Activated CD4-positive, alpha-beta T cell treated with anti-CD3 and anti-CD28 coated beads for 24 hours (primary cell): ENCODE measurements around the gene ARHGAP6.
"Not testable (repeated sequence)": the region's sequence is repeated elsewhere in the genome, so short reads cannot be mapped to it uniquely, and the experiment has no call there.

Source experiments
- DNase-seq, 2 donors: peaks; one replicate each; pipeline ENCODE4 v3.0.0-alpha.2; 2020; ENCODE audit warnings: low read depth in 2 of 2

The ARHGAP6 gene

GRCh38 chrX:11641349-11642065 is 24.2 kb downstream of the ARHGAP6 start:
- no peak for DNase-seq

- no peak for DNase-seq
Measured at GRCh38 chrX:11640089-11640488, 25.6 kb downstream of the ARHGAP6 start.

- DNase-seq, result no peak
Measured at GRCh38 chrX:11632732-11633131, 33.0 kb downstream of the ARHGAP6 start.

- no peak for DNase-seq
Measured at GRCh38 chrX:11629593-11630211, 36.0 kb downstream of the ARHGAP6 start.

- DNase-seq, result no peak
Measured at GRCh38 chrX:11628399-11628798, 37.3 kb downstream of the ARHGAP6 start.

- DNase-seq, result no peak
Measured at GRCh38 chrX:11626351-11626750, 39.4 kb downstream of the ARHGAP6 start.

GRCh38 chrX:11619441-11619840 is 46.3 kb downstream of the ARHGAP6 start:
- DNase-seq, result no peak

- DNase-seq, result not testable (repeated sequence)
Measured at GRCh38 chrX:11614253-11614652, 51.5 kb downstream of the ARHGAP6 start.

GRCh38 chrX:11611965-11612364 is 53.8 kb downstream of the ARHGAP6 start:
- no peak for DNase-seq

- no peak for DNase-seq
Measured at GRCh38 chrX:11611161-11611560, 54.6 kb downstream of the ARHGAP6 start.

GRCh38 chrX:11609109-11609508 is 56.6 kb downstream of the ARHGAP6 start:
- DNase-seq, result no peak

GRCh38 chrX:11606408-11606807 is 59.3 kb downstream of the ARHGAP6 start:
- no peak for DNase-seq

- no peak for DNase-seq
Measured at GRCh38 chrX:11600578-11600977, 65.1 kb downstream of the ARHGAP6 start.

GRCh38 chrX:11597479-11597878 is 68.2 kb downstream of the ARHGAP6 start:
- DNase-seq, result no peak

GRCh38 chrX:11591723-11592346 is 73.9 kb downstream of the ARHGAP6 start:
- DNase-seq, result no peak

GRCh38 chrX:11589641-11590040 is 76.1 kb downstream of the ARHGAP6 start:
- no peak for DNase-seq

GRCh38 chrX:11588097-11588496 is 77.6 kb downstream of the ARHGAP6 start:
- no peak for DNase-seq

- no peak for DNase-seq
Measured at GRCh38 chrX:11585174-11585573, 80.5 kb downstream of the ARHGAP6 start.

GRCh38 chrX:11580789-11581188 is 84.9 kb downstream of the ARHGAP6 start:
- no peak for DNase-seq

- no peak for DNase-seq
Measured at GRCh38 chrX:11579636-11580600, 85.8 kb downstream of the ARHGAP6 start.

- not testable (repeated sequence) for DNase-seq
Measured at GRCh38 chrX:11578301-11578700, 87.4 kb downstream of the ARHGAP6 start.

GRCh38 chrX:11577603-11578002 is 88.1 kb downstream of the ARHGAP6 start:
- no peak for DNase-seq
